Measurements from ENCODE around the gene NCOA3.

DNA sequence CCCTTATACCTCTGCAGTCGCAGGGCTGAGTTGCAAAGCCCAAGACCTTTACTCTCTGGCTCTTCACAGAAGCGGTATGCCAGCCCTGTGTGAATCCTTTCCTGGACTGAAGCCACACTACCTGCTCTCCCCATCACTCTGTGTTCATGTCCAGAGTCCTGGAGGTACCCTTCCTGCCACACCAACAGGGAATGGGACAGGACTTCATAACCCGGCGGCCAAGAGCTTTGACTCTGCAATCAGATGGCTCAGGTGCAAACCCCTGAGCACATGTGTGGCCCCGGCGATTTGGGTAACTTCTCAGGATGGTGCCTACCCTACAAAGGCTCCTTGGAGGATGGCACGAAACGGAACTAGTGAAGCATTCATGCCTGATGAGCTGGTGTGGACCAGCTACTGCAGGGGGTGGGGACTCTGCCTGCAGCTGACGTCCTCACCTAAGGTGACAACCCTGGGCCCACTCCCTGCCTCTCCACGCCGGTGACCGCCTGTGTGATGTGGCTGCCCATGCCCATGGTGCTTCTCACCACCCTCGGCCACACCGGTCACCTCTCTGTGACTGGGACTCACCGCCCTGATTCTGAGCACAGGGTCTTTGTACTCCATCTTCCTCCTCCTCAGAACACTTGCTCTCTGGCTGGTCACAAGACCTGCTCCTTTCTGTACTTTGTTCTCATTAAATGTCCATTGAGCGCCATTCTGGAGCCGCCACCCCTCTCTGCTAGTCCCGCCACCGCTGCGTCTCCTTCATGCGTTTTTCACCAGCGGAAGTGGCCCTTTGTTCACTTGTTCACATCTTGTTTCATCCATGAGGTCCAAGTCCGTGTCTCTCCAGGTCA, 166.8 kb downstream of the NCOA3 start:
- TF ChIP-seq, protein P1, sequence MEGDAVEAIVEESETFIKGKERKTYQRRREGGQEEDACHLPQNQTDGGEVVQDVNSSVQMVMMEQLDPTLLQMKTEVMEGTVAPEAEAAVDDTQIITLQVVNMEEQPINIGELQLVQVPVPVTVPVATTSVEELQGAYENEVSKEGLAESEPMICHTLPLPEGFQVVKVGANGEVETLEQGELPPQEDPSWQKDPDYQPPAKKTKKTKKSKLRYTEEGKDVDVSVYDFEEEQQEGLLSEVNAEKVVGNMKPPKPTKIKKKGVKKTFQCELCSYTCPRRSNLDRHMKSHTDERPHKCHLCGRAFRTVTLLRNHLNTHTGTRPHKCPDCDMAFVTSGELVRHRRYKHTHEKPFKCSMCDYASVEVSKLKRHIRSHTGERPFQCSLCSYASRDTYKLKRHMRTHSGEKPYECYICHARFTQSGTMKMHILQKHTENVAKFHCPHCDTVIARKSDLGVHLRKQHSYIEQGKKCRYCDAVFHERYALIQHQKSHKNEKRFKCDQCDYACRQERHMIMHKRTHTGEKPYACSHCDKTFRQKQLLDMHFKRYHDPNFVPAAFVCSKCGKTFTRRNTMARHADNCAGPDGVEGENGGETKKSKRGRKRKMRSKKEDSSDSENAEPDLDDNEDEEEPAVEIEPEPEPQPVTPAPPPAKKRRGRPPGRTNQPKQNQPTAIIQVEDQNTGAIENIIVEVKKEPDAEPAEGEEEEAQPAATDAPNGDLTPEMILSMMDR (IDR thresholded peaks at IDR 0.05; ENCODE audit: low read depth, low read length, poor library complexity, severe bottlenecking): no peak
- no peak for TF ChIP-seq EZH2phosphoT487 (IDR thresholded peaks at IDR 0.05; ENCODE audit: borderline replicate concordance, low read length)
